HEK293 (cell line): ENCODE measurements around the gene ARHGEF37.

Experiments
- CTCF ChIA-PET: fragments of 350-600 bp; formaldehyde crosslinking; extraction: SDS; loops from one replicate; lab custom pipeline; 2021; ENCODE audit warnings: antibody characterized with exemption; lab: Yijun Ruan, JAX
- POLR2A ChIA-PET: fragments of 300-600 bp; formaldehyde crosslinking; extraction: SDS; loops from one replicate; lab custom pipeline; 2020; ENCODE audit warnings: antibody characterized with exemption, inconsistent platforms; lab: Yijun Ruan, JAX
- H3K27ac ChIP-seq: fragments of 200-500 bp; sonication (Bioruptor generic); 2 replicates; pipeline ENCODE4 v1.5.1; 2014; ENCODE audit warnings: low read depth, low read length, control low read depth, inconsistent platforms; ENCODE audit errors: extremely low read depth
- H3K36me3 ChIP-seq, 2 experiments: fragments of 200-500 bp in 1 of 2; sonication (Bioruptor generic) in 1 of 2; 1 replicate in 1 of 2; 2 replicates in 1 of 2; pipeline ENCODE4 v1.5.1; 2014 to 2017; ENCODE audit warnings: inconsistent platforms in 2 of 2, low read length in 2 of 2; ENCODE audit not compliant: control insufficient read depth in 2 of 2, insufficient read depth in 1 of 2
- H3K4me1 ChIP-seq: fragments of 200-500 bp; sonication (Bioruptor generic); 2 replicates; pipeline ENCODE4 v1.5.1; 2014; ENCODE audit warnings: mild to moderate bottlenecking, low read length, inconsistent platforms; ENCODE audit not compliant: control insufficient read depth, insufficient read depth
- H3K4me3 ChIP-seq: 2 replicates; pipeline ENCODE4 v1.5.1; 2011; ENCODE audit warnings: low read depth, mild to moderate bottlenecking, control low read depth, low read length, moderate library complexity
- H3K9me3 ChIP-seq: fragments of 200-500 bp; sonication (Bioruptor generic); 2 replicates; pipeline ENCODE4 v1.5.1; 2014; ENCODE audit warnings: low read depth, low read length, inconsistent platforms; ENCODE audit not compliant: control insufficient read depth, insufficient read depth
- BCL11A ChIP-seq: fragments of 450-650 bp; formaldehyde crosslinking; IDR thresholded peaks from 2 replicates; pipeline ENCODE4 v1.5.1; 2016; ENCODE audit warnings: low read depth, missing biosample characterization, missing genetic modification characterization
- BCL11B ChIP-seq: fragments of 450-650 bp; formaldehyde crosslinking; IDR thresholded peaks from 2 replicates; pipeline ENCODE4 v1.5.1; 2016; ENCODE audit warnings: low read depth, missing biosample characterization, missing genetic modification characterization
- GLIS1 ChIP-seq: fragments of 450-650 bp; formaldehyde crosslinking; IDR thresholded peaks from 2 replicates; pipeline ENCODE4 v1.5.1; 2016; ENCODE audit warnings: missing biosample characterization, missing genetic modification characterization
- HOXC10 ChIP-seq: sonication (generic); formaldehyde crosslinking; IDR thresholded peaks from 2 replicates; pipeline ENCODE4 v1.8.1; 2023; ENCODE audit warnings: mild to moderate bottlenecking, missing genetic modification reagents
- OSR2 ChIP-seq: fragments of 450-650 bp; formaldehyde crosslinking; IDR thresholded peaks from 2 replicates; pipeline ENCODE4 v1.5.1; 2016; ENCODE audit warnings: missing biosample characterization, missing genetic modification characterization
- OVOL3 ChIP-seq: fragments of 450-650 bp; formaldehyde crosslinking; IDR thresholded peaks from 2 replicates; pipeline ENCODE4 v1.5.1; 2016; ENCODE audit warnings: missing biosample characterization, missing genetic modification characterization
- TRIM28 ChIP-seq: IDR thresholded peaks from 2 replicates; pipeline ENCODE4 v1.6.1; 2011; ENCODE audit warnings: low read length, control low read depth, borderline replicate concordance
- ZBTB48 ChIP-seq: fragments of 450-650 bp; formaldehyde crosslinking; IDR thresholded peaks from 2 replicates; pipeline ENCODE4 v1.5.1; 2016; ENCODE audit warnings: missing biosample characterization, missing genetic modification characterization
- ZFP3 ChIP-seq: fragments of 450-650 bp; formaldehyde crosslinking; IDR thresholded peaks from 2 replicates; pipeline ENCODE4 v1.5.1; 2016; ENCODE audit warnings: low read depth, missing biosample characterization, missing genetic modification characterization
- ZNF114 ChIP-seq: fragments of 450-650 bp; formaldehyde crosslinking; IDR thresholded peaks from 2 replicates; pipeline ENCODE4 v1.5.0; 2017; ENCODE audit warnings: missing biosample characterization, missing genetic modification characterization
- ZNF121 ChIP-seq: fragments of 450-650 bp; formaldehyde crosslinking; IDR thresholded peaks from 2 replicates; pipeline ENCODE4 v1.5.1; 2016; ENCODE audit warnings: missing biosample characterization, missing genetic modification characterization
- ZNF157 ChIP-seq: fragments of 450-650 bp; formaldehyde crosslinking; IDR thresholded peaks from 2 replicates; pipeline ENCODE4 v1.5.1; 2016; ENCODE audit warnings: missing biosample characterization, missing genetic modification characterization
- ZNF2 ChIP-seq: fragments of 450-650 bp; formaldehyde crosslinking; IDR thresholded peaks from 2 replicates; pipeline ENCODE4 v1.5.1; 2016; ENCODE audit warnings: missing biosample characterization, missing genetic modification characterization
- ZNF214 ChIP-seq: fragments of 450-650 bp; formaldehyde crosslinking; IDR thresholded peaks from 2 replicates; pipeline ENCODE4 v1.5.1; 2017; ENCODE audit warnings: missing biosample characterization, mild to moderate bottlenecking, missing genetic modification characterization, borderline replicate concordance
- ZNF341 ChIP-seq: fragments of 450-650 bp; formaldehyde crosslinking; IDR thresholded peaks from 2 replicates; pipeline ENCODE4; 2016; ENCODE audit warnings: low read depth, missing biosample characterization, missing genetic modification characterization
- ZNF426 ChIP-seq: fragments of 450-650 bp; formaldehyde crosslinking; IDR thresholded peaks from 2 replicates; pipeline ENCODE4 v1.5.1; 2017; ENCODE audit warnings: missing biosample characterization, missing genetic modification characterization, mild to moderate bottlenecking, inconsistent platforms, moderate library complexity
- ZNF561 ChIP-seq: fragments of 450-650 bp; IDR thresholded peaks from 2 replicates; pipeline ENCODE4 v1.5.1; 2018; ENCODE audit warnings: missing biosample characterization, missing genetic modification characterization, borderline replicate concordance
- ZNF610 ChIP-seq: fragments of 450-650 bp; formaldehyde crosslinking; IDR thresholded peaks from 2 replicates; pipeline ENCODE4 v1.5.1; 2016; ENCODE audit warnings: missing biosample characterization, missing genetic modification characterization, borderline replicate concordance
- ZNF664 ChIP-seq: fragments of 450-650 bp; formaldehyde crosslinking; IDR thresholded peaks from 2 replicates; pipeline ENCODE4 v1.5.1; 2016; ENCODE audit warnings: missing biosample characterization, missing genetic modification characterization
- ZNF785 ChIP-seq: fragments of 450-650 bp; formaldehyde crosslinking; IDR thresholded peaks from 2 replicates; pipeline ENCODE4 v1.5.1; 2016; ENCODE audit warnings: missing biosample characterization, missing genetic modification characterization
- ZSCAN16 ChIP-seq: fragments of 450-650 bp; formaldehyde crosslinking; IDR thresholded peaks from 2 replicates; pipeline ENCODE4 v1.5.1; 2016; ENCODE audit warnings: missing biosample characterization, missing genetic modification characterization
- ZSCAN30 ChIP-seq: fragments of 450-650 bp; IDR thresholded peaks from 2 replicates; pipeline ENCODE4 v1.5.1; 2018; ENCODE audit warnings: missing biosample characterization, mild to moderate bottlenecking, missing genetic modification characterization, moderate library complexity
- TF ChIP-seq, protein P1 (sequence below): fragments of 450-650 bp; formaldehyde crosslinking; optimal IDR thresholded peaks from 2 replicates; pipeline ENCODE3; 2016; ENCODE audit warnings: missing biosample characterization, mild to moderate bottlenecking, missing genetic modification characterization
- TF ChIP-seq, protein P2 (sequence below): fragments of 450-650 bp; formaldehyde crosslinking; IDR thresholded peaks from 2 replicates; pipeline ENCODE4 v1.5.1; 2016; ENCODE audit warnings: missing biosample characterization, missing genetic modification characterization
- TF ChIP-seq, protein P3 (sequence below): fragments of 450-650 bp; formaldehyde crosslinking; IDR thresholded peaks from 2 replicates; pipeline ENCODE4 v1.5.1; 2016; ENCODE audit warnings: missing biosample characterization, missing genetic modification characterization
- TF ChIP-seq, protein P4 (sequence below): fragments of 450-650 bp; formaldehyde crosslinking; IDR thresholded peaks from 2 replicates; pipeline ENCODE4 v1.5.1; 2016; ENCODE audit warnings: missing biosample characterization, missing genetic modification characterization

ARHGEF37 gene, protein sequence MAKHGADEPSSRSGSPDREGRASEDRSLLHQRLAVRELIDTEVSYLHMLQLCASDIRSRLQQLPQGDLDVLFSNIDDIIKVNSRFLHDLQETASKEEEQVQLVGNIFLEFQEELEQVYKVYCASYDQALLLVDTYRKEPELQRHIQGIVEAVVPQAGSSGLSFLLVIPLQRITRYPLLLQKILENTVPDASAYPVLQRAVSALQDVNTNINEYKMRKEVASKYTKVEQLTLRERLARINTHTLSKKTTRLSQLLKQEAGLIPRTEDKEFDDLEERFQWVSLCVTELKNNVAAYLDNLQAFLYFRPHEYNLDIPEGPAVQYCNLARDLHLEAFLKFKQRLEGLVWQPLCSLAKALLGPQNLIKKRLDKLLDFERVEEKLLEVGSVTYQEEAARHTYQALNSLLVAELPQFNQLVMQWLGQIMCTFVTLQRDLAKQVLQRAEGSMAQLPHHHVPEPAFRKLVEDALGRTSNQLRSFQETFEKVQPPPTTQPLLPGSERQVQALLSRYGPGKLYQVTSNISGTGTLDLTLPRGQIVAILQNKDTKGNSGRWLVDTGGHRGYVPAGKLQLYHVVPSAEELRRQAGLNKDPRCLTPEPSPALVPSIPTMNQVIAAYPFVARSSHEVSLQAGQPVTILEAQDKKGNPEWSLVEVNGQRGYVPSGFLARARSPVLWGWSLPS

DNA sequence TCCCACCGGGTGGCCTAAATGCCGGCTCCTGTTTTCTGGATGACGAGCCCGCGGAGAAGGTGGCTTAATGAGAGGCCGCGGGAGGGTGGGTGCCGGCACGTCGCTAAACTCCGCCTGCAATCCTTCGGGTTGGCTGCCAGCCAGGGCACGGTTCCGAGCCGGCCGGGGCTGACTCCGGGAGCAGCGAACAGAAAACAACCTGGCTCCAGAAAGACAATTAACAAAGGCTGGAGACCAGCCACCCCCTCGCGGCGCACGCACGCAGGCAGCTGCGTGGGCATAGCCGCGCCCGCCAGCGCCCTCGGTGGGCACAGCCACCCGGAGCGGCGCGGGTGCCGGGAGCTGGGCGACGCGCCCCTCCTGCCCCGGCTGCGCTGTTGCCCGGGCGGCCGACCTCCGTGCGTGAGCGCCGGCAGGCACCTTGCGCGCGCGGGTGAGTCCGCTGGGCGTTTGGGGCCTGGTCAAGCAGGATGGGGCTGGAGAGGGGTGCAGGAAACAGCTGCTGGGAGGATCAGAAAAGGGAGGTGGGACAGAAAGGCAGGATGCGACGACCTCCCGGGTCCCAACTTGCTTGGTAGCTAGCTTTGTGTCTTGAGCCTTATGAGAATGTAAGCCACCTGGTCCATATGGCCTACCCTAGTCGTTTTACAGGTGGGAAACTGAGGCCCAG lies at the start of gene ARHGEF37:
ARHGEF37 (plus strand) TSS at position 307 of the 670 bp plus-strand sequence. CDS start 16,272 bp downstream, outside the sequence.
- Histone ChIP-seq H3K9me3 (no peaks in the 10 kb centered on the region), H3K4me3 (peak within 1 kb of the TSS; percentile 46), H3K36me3 (no peaks in the 10 kb centered on the region), H3K4me1 (peaks cover 4% of the 10 kb centered on the region), H3K27ac (peak within 1 kb of the TSS; percentile 67; the same call in 1 of the 2 replicates)
- CTCF ChIA-PET, result interaction anchor here (0.7 to 3.5 kb wide), 7 partner anchors 14 to 146 kb away, joined by 3 to 17 read pairs (median 6); partner anchors contain the start of gene CSNK1A1
- POLR2A ChIA-PET, result interaction anchor here (0.7 to 1.8 kb wide), 2 partner anchors 30 to 37 kb away, joined by 3 to 5 read pairs; partner anchors contain the start of gene CSNK1A1
- TF ChIP-seq BCL11B (tag by site-specific recombination), result no peak
- TF ChIP-seq OVOL3, result no peak
- TF ChIP-seq OSR2, result peak; percentile 53
- peak; percentile 64 for TF ChIP-seq GLIS1
- 0 out of 2 replicates have a peak, but pooled peaks have one; percentile 1 for TF ChIP-seq TRIM28
- TF ChIP-seq BCL11A, result no peak
- TF ChIP-seq ZNF114, result no peak
- TF ChIP-seq ZNF157 (tag by site-specific recombination), result no peak
- no peak for TF ChIP-seq ZNF121 (tag by site-specific recombination)
- TF ChIP-seq ZNF2, result no peak
- TF ChIP-seq ZNF341, result peak; percentile 78
- TF ChIP-seq ZNF610 (tag by site-specific recombination), result no peak
- no peak for TF ChIP-seq ZNF664 (tag by site-specific recombination)
- TF ChIP-seq, protein P1, sequence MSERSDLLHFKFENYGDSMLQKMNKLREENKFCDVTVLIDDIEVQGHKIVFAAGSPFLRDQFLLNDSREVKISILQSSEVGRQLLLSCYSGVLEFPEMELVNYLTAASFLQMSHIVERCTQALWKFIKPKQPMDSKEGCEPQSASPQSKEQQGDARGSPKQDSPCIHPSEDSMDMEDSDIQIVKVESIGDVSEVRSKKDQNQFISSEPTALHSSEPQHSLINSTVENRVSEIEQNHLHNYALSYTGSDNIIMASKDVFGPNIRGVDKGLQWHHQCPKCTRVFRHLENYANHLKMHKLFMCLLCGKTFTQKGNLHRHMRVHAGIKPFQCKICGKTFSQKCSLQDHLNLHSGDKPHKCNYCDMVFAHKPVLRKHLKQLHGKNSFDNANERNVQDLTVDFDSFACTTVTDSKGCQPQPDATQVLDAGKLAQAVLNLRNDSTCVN (tag by site-specific recombination), result peak; percentile 88
- peak; percentile 35 for TF ChIP-seq ZSCAN30
- TF ChIP-seq ZNF561 (tag by site-specific recombination), result peak; percentile 88
- no peak for TF ChIP-seq HOXC10
- TF ChIP-seq, protein P2, sequence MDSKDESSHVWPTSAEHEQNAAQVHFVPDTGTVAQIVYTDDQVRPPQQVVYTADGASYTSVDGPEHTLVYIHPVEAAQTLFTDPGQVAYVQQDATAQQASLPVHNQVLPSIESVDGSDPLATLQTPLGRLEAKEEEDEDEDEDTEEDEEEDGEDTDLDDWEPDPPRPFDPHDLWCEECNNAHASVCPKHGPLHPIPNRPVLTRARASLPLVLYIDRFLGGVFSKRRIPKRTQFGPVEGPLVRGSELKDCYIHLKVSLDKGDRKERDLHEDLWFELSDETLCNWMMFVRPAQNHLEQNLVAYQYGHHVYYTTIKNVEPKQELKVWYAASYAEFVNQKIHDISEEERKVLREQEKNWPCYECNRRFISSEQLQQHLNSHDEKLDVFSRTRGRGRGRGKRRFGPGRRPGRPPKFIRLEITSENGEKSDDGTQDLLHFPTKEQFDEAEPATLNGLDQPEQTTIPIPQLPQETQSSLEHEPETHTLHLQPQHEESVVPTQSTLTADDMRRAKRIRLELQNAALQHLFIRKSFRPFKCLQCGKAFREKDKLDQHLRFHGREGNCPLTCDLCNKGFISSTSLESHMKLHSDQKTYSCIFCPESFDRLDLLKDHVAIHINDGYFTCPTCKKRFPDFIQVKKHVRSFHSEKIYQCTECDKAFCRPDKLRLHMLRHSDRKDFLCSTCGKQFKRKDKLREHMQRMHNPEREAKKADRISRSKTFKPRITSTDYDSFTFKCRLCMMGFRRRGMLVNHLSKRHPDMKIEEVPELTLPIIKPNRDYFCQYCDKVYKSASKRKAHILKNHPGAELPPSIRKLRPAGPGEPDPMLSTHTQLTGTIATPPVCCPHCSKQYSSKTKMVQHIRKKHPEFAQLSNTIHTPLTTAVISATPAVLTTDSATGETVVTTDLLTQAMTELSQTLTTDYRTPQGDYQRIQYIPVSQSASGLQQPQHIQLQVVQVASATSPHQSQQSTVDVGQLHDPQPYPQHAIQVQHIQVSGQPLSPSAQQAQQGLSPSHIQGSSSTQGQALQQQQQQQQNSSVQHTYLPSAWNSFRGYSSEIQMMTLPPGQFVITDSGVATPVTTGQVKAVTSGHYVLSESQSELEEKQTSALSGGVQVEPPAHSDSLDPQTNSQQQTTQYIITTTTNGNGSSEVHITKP (tag by site-specific recombination), result peak; percentile 41; the same call in 1 of the 2 replicates
- no peak for TF ChIP-seq ZNF214 (tag by site-specific recombination)
- no peak for TF ChIP-seq ZFP3 (tag by site-specific recombination)
- no peak for TF ChIP-seq ZNF785 (tag by site-specific recombination)
- TF ChIP-seq, protein P3, sequence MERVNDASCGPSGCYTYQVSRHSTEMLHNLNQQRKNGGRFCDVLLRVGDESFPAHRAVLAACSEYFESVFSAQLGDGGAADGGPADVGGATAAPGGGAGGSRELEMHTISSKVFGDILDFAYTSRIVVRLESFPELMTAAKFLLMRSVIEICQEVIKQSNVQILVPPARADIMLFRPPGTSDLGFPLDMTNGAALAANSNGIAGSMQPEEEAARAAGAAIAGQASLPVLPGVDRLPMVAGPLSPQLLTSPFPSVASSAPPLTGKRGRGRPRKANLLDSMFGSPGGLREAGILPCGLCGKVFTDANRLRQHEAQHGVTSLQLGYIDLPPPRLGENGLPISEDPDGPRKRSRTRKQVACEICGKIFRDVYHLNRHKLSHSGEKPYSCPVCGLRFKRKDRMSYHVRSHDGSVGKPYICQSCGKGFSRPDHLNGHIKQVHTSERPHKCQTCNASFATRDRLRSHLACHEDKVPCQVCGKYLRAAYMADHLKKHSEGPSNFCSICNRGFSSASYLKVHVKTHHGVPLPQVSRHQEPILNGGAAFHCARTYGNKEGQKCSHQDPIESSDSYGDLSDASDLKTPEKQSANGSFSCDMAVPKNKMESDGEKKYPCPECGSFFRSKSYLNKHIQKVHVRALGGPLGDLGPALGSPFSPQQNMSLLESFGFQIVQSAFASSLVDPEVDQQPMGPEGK (tag by site-specific recombination), result peak; percentile 60; the same call in 1 of the 2 replicates
- TF ChIP-seq ZNF426 (tag by site-specific recombination), result no peak
- TF ChIP-seq ZBTB48 (tag by site-specific recombination), result peak; percentile 10; the same call in 1 of the 2 replicates
- TF ChIP-seq ZSCAN16 (tag by site-specific recombination), result no peak
- TF ChIP-seq, protein P4, sequence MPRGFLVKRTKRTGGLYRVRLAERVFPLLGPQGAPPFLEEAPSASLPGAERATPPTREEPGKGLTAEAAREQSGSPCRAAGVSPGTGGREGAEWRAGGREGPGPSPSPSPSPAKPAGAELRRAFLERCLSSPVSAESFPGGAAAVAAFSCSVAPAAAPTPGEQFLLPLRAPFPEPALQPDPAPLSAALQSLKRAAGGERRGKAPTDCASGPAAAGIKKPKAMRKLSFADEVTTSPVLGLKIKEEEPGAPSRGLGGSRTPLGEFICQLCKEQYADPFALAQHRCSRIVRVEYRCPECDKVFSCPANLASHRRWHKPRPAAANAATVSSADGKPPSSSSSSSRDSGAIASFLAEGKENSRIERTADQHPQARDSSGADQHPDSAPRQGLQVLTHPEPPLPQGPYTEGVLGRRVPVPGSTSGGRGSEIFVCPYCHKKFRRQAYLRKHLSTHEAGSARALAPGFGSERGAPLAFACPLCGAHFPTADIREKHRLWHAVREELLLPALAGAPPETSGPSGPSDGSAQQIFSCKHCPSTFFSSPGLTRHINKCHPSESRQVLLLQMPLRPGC (tag by site-specific recombination), result no peak
